Bronchial epithelial cell (primary cell): ENCODE measurements around the gene FEN1. TPM values are rescaled to one million over a fixed set of nuclear protein-coding genes. Genes with fewer than 3 reads are reported as not detected.

Source experiments
- DNase-seq: peaks from one replicate; pipeline ENCODE4 v3.0.0-alpha.2; 2010; ENCODE audit warnings: low read depth
- FAIRE-seq: peaks from 2 replicates; lab custom pipeline; 2011; peaks lifted over from hg19 to GRCh38; lab: Jason Lieb, UNC
- H3K27me3 ChIP-seq: 2 replicates; pipeline ENCODE4 v1.5.1; 2011; ENCODE audit warnings: low read length; ENCODE audit not compliant: control insufficient read depth, insufficient read depth
- H3K36me3 ChIP-seq: 2 replicates; pipeline ENCODE4 v1.5.1; 2011; ENCODE audit warnings: low read length; ENCODE audit not compliant: control insufficient read depth, insufficient read depth
- H3K4me3 ChIP-seq: 2 replicates; pipeline ENCODE4 v1.5.1; 2011; ENCODE audit warnings: mild to moderate bottlenecking, low read depth, low read length, control low read depth
- CTCF ChIP-seq: IDR thresholded peaks from 2 replicates; pipeline ENCODE4 v1.5.1; 2011; ENCODE audit warnings: mild to moderate bottlenecking, moderate library complexity, low read length, control low read depth, inconsistent platforms; ENCODE audit not compliant: insufficient read depth, severe bottlenecking
- total RNA-seq: library from RNA; depleted of rRNA; stranded (reverse); fragments of >200 nt; gene quantifications from 2 replicates; pipeline ENCODE4 v1.2.1, GENCODE V29; 2014

FEN1 gene
- total RNA-seq, 1 donor from 2014 or later, result 9.7 TPM

GRCh38 chr11:61805146-61805545, 12.4 kb downstream of the FEN1 start:
- peaks cover 23% of the 10 kb centered on the region for H3K36me3 ChIP-seq
- H3K4me3 ChIP-seq, result no peak overlapping the region
- DNase-seq (no peak), FAIRE-seq (no peak)
- no peak for TF ChIP-seq CTCF
- no peaks in the 10 kb centered on the region for H3K27me3 ChIP-seq

- FAIRE-seq (no peak), DNase-seq (no peak)
- Histone ChIP-seq H3K27me3 (no peaks in the 10 kb centered on the region), H3K4me3 (no peak overlapping the region), H3K36me3 (peaks cover 24% of the 10 kb centered on the region)
- no peak for TF ChIP-seq CTCF
Observed at GRCh38 chr11:61806785-61807184, 14.1 kb downstream of the FEN1 start.

- FAIRE-seq (no peak), DNase-seq (no peak)
- Histone ChIP-seq H3K27me3 (no peaks in the 10 kb centered on the region), H3K36me3 (peaks cover 8% of the 10 kb centered on the region), H3K4me3 (no peak overlapping the region)
- no peak for TF ChIP-seq CTCF
Observed at GRCh38 chr11:61810671-61811175, 18.0 kb downstream of the FEN1 start.

- H3K36me3 ChIP-seq, result peaks cover 5% of the 10 kb centered on the region
- FAIRE-seq, result no peak
- no peak for DNase-seq
Observed at GRCh38 chr11:61811831-61812230, 19.1 kb downstream of the FEN1 start.

GRCh38 chr11:61812736-61813411, 20.2 kb downstream of the FEN1 start:
- no peak for TF ChIP-seq CTCF
- Histone ChIP-seq H3K27me3 (no peaks in the 10 kb centered on the region), H3K36me3 (peaks cover 5% of the 10 kb centered on the region), H3K4me3 (no peak overlapping the region)
- DNase-seq (no peak), FAIRE-seq (no peak)

More at GRCh38 chr11:61811831-61812230, 19.1 kb downstream of the FEN1 start:
- H3K27me3 ChIP-seq, result no peaks in the 10 kb centered on the region
- H3K4me3 ChIP-seq, result no peak overlapping the region
- no peak for TF ChIP-seq CTCF
